Vein endothelial cell (primary cell): Measurements from ENCODE around the gene DAAM1. TPM values are rescaled to one million over a fixed set of nuclear protein-coding genes. Genes with fewer than 3 reads are reported as not detected.

Experiments
- total RNA-seq: library from RNA; depleted of rRNA; stranded (reverse); fragments of >200 nt; gene quantifications from 2 replicates; pipeline ENCODE4 v1.2.3, GENCODE V29; 2012

DAAM1 gene
- 42.5 and 60.4 TPM in 2 replicates for total RNA-seq

DNA sequence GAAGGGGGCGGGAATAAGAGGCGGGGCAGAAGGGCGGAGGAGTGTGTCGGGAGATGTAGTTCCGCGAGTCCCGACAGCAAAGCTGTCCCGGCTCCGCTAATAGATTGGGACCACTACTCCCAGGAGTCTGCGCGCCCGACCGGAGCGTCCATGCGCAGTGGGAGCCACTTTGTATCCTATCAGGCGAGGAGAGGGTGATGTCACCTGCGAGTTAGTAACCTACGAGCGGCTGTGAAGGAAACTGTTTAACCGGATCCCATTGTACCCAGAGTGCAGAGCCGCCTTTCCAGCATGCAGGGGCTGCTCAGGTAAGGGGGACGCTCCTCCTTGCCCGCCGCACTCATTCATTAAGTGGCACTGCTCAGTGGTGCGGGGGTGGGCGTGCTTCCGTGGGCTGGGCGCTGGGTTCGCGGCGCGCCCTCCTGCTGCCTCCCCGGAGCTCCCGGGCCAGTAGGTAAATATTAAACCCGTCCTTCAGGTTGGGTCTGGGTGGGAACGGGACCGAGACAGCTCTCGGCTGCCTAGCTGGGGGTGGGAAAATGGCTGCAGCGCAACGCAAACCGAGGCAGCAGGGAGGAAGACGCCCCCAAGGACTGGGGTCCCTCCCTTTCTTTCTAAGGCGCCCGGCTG lies at the start of gene DAAM1:
Gene DAAM1 (plus strand): TSS at position 207 of the 630 bp plus-strand sequence. CDS start 74,811 bp downstream, outside the sequence.

